ENCODE measurements around the gene C19orf47. TPM values are rescaled to one million over a fixed set of nuclear protein-coding genes. Genes with fewer than 3 reads are reported as not detected.

The C19orf47 gene
- total RNA-seq, 1 donor from 2014 or later: 166 TPM

DNA sequence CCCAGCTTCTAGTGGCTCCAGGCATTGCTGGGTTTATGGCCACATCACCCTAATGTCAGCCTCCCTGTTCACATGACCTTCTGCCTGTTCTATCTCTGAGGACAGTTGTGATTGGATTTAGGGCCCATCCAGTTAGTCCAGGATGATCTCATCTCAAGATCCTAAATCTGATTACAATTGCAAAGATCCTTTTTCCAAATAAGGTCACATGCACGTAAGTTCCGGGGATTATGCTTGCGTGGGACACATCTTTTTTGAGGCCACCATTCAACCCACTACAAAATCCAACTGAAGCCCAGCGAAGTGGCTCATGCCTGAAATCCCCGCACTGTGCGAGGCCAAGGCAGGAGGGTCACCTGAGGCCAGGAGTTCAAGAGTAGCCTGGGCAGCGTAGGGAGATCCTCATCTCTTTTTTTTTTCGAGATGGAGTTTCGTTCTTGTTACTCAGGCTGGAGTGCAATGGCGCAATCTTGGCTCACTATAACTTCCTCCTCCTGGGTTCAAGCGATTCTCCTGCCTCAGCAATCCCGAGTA, 12.6 kb upstream of the C19orf47 start:
- Histone ChIP-seq H3K27ac (replicated peaks) (no peak overlapping the region), H3K4me1 (peaks cover 9% of the 10 kb centered on the region), H3K36me3 (no peaks in the 10 kb centered on the region), H3K27me3 (ENCODE audit: low read depth) (no peaks in the 10 kb centered on the region), H3K9me3 (replicated peaks) (no peaks in the 10 kb centered on the region), H3K4me3 (no peak overlapping the region)
- TF ChIP-seq, protein P1, sequence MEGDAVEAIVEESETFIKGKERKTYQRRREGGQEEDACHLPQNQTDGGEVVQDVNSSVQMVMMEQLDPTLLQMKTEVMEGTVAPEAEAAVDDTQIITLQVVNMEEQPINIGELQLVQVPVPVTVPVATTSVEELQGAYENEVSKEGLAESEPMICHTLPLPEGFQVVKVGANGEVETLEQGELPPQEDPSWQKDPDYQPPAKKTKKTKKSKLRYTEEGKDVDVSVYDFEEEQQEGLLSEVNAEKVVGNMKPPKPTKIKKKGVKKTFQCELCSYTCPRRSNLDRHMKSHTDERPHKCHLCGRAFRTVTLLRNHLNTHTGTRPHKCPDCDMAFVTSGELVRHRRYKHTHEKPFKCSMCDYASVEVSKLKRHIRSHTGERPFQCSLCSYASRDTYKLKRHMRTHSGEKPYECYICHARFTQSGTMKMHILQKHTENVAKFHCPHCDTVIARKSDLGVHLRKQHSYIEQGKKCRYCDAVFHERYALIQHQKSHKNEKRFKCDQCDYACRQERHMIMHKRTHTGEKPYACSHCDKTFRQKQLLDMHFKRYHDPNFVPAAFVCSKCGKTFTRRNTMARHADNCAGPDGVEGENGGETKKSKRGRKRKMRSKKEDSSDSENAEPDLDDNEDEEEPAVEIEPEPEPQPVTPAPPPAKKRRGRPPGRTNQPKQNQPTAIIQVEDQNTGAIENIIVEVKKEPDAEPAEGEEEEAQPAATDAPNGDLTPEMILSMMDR (IDR thresholded peaks at IDR 0.05; ENCODE audit: borderline replicate concordance): no peak
- no peak for DNase-seq
- intact Hi-C loops (cut with micrococcal nuclease): no loop called here

DNA sequence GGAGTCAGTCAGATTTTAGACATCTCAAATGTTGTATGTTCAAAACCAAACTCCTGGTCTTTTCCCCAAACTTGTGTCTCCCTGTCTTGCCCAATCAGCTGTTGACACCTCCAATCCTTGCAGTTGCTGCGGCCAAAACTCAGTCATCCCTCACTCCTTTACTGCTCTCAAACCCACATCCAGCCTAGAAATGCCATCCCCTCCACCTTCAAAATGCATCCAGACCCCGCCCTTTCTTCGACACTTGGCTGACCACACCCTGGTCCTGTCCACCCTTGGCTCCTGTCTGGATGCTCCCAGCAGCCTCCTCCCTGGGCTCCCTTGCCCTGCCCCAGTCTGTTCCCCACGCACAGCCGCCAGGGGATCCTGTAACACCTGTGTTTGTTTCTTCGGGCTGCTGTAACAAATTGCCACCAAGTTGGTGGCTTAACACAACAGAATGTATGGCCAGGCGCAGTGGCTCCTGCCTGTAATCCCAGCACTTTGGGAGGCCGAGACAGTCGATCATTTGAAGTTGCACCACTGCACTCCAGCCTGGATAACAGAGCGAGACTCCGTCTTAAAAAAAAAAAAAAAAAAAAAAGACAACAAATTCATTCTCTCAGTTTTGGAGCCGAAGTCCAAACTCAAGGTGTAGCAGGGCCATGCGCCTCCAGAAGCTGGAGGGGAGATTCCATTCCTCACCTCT, 12.0 kb upstream of the C19orf47 start:
- Histone ChIP-seq H3K27ac (replicated peaks) (no peak overlapping the region), H3K27me3 (ENCODE audit: low read depth) (no peaks in the 10 kb centered on the region), H3K4me3 (no peak overlapping the region), H3K9me3 (replicated peaks) (no peaks in the 10 kb centered on the region), H3K36me3 (no peaks in the 10 kb centered on the region), H3K4me1 (peaks cover 3% of the 10 kb centered on the region)
- DNase-seq: no peak
- TF ChIP-seq, protein P1 (IDR thresholded peaks at IDR 0.05; ENCODE audit: borderline replicate concordance): no peak
- intact Hi-C loops (cut with micrococcal nuclease): no loop called here

DNA sequence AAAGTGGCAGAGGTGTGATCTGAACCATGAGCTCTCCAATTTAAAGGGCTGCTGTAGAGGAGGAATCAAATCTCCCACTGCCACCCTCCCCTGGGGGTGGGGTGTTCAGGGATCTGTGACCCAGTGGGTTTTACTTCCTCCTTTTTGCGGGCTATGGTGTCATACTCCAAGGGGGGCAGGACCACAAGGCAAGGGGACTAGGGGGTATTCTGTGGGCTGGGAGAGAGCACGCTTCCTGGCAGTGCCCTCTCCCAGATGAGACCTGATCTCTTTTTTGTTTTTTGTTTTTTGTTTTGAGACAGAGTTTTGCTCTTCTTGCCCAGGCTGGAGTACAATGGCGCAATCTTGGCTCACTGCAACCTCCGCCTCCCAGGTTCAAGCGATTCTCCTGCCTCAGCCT, 10.6 kb upstream of the C19orf47 start:
- no peak overlapping the region for H3K27ac ChIP-seq (replicated peaks)
- DNase-seq: no peak
- H3K4me3 ChIP-seq: no peak overlapping the region
- TF ChIP-seq, protein P1 (IDR thresholded peaks at IDR 0.05; ENCODE audit: borderline replicate concordance): no peak
- peaks cover 11% of the 10 kb centered on the region for H3K36me3 ChIP-seq
- no peaks in the 10 kb centered on the region for H3K4me1 ChIP-seq
- H3K27me3 ChIP-seq (ENCODE audit: low read depth): no peaks in the 10 kb centered on the region
- intact Hi-C loops (cut with micrococcal nuclease): no loop called here
- H3K9me3 ChIP-seq (replicated peaks): no peaks in the 10 kb centered on the region

DNA sequence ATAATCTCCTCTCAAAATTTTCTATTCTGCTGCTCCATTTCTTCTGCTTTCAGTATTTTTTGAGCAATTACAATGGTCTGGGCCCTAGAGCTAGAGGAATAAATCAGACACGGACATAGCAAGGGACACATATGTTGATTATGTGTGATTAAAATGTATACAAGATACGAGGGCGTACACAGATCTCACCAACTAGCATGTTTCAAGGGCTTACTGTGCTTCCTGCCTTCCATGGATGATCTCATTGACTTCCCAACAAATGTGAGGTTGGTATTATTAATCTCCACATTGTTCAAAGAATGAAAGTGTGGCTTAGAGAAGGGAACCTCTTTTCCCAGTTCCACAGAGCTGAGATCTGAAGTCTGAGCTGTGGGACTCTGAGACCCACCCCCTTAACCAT, 9.4 kb upstream of the C19orf47 start:
- H3K4me3 ChIP-seq: no peak overlapping the region
- intact Hi-C loops (cut with micrococcal nuclease): no loop called here
- DNase-seq: no peak
- no peak overlapping the region for H3K27ac ChIP-seq (replicated peaks)
- no peaks in the 10 kb centered on the region for H3K4me1 ChIP-seq
- H3K9me3 ChIP-seq (replicated peaks): no peaks in the 10 kb centered on the region
- no peaks in the 10 kb centered on the region for H3K27me3 ChIP-seq (ENCODE audit: low read depth)
- TF ChIP-seq, protein P1 (IDR thresholded peaks at IDR 0.05; ENCODE audit: borderline replicate concordance): no peak
- H3K36me3 ChIP-seq: peaks cover 11% of the 10 kb centered on the region

DNA sequence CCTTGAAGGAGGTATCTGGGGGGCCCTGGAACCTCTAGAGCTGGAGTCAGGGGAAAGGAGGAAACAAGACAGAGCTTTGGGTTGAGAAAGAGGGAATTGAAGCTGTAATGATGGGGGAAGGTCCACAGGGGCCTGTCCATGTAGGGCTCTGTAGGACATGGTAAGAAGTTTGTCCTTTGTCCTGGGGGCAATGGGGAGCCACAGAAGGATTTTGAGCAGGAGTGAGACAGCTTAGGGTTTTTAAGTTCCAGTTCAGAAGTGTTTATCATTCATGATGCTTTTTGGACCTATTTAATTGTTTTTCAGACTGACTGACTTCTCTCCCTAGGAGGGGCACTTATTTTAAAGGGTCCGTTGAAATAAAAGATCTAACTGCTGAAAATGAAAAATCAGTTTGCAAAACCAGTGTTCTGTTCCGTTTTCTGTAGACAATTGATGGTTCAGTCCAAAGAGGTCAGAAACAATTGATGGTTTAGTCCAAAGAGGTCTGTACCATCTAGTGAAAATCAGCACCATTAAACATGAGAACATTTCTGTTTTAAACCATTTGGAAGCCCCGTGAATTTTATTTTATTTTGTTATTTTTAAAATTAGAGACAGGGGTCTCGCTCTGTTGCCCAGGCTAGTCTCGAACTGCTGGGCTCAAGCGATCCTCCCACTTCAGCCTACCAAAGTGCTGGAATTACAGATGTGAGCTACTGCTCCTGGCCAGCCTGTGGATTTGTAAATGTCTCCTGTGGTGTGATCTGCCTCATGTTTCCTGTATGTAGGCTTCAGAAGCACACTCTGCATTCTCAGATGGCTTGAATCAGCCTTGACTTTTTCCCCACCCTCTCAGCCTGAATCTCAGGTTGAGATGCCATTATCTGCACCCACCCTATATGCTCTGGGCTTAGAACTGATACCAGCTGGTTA, 8.7 kb upstream of the C19orf47 start:
- H3K4me3 ChIP-seq: no peak overlapping the region
- H3K4me1 ChIP-seq: no peaks in the 10 kb centered on the region
- peaks cover 11% of the 10 kb centered on the region for H3K36me3 ChIP-seq
- no peaks in the 10 kb centered on the region for H3K9me3 ChIP-seq (replicated peaks)
- no peak overlapping the region for H3K27ac ChIP-seq (replicated peaks)
- intact Hi-C loops (cut with micrococcal nuclease): no loop called here
- DNase-seq: no peak
- H3K27me3 ChIP-seq (ENCODE audit: low read depth): no peaks in the 10 kb centered on the region
- TF ChIP-seq, protein P1 (IDR thresholded peaks at IDR 0.05; ENCODE audit: borderline replicate concordance): no peak
